ENCODE results near the gene CIBAR2. TPM values are rescaled to one million over a fixed set of nuclear protein-coding genes. Genes with fewer than 3 reads are reported as not detected.

Gene CIBAR2
- not detected in 2 replicates for total RNA-seq

DNA sequence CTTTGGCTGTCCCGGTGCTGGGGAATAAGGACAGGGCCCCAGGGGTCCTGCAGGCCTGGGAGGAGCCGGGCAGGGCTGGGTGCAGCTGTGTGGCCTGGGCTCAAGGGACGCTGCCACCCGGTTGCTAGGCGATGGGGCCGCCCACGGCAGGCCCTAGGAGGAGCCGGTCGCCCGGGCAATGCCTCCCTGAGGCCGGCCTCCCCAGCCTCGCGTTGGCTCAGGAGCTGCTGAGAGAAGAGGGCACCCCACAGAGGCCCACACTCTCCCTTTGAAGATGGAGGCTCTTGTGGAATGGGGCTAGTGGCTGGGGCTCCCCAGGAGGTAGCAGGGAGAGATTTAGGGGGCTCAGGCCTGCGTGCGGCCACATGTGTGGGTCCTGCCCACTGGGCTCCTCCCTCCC is at the start of gene CIBAR2:
CIBAR2 (minus strand) TSS at position 109 of the 400 bp plus-strand sequence. CDS start 120 bp downstream, outside the sequence.

Other genes with a start within 250 kb of the CIBAR2 start
- 116 and 126 TPM in 2 replicates for gene ZDHHC7, start 100.9 kb downstream of the CIBAR2 start, total RNA-seq
- 23.0 and 23.4 TPM in 2 replicates for gene KIAA0513, start 84.7 kb downstream of the CIBAR2 start, total RNA-seq